HG03280 (cell line): ENCODE measurements around the gene PODN.
A peak's percentile ranks its signal among the peaks of the same experiment; 100 is the strongest.

Experiments used
- ATAC-seq: cut with Tn5 transposase; IDR thresholded peaks from one replicate; pipeline ENCODE4 v1.9.1; 2021; ENCODE audit warnings: mild to moderate bottlenecking, moderate library complexity; ENCODE audit not compliant: unreplicated experiment

Gene PODN

DNA sequence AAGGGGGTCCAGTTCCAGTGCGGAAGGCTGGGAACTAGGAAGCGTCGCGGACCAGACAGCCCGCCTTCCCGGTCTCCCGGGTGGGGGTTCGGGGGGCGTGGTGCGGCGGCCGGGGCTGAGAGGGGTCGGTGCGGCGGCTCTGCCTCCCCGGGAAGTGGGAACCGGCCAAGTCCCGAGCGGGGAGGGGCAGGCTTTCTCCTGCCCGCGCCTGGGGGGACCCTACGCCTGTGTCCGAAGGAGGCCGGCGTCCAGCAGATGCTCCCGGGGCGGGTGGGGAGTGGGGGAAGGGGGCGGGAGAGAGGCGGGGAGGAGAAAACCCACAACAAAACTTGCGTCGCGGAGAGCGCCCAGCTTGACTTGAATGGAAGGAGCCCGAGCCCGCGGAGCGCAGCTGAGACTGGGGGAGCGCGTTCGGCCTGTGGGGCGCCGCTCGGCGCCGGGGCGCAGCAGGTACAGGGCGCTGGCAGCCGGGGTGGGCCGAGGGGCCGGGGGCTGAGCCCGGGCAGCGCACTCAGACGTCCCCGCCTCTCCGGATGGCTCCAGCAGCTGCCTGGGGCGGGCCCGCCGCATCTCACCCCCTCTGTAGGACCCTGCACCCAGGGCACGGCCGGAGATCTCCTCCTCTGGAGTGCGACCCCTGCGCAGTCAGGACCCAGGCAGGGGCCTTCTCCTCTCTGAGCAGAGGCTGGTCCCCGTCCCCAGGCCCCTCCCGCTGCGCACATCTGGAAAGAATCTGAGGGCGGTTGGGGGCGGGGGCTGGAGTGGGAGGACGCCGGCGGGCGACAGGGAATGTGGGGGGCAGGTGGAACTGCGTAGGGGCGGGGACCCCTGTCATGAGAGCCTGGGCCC lies at the start of gene PODN:
TSS of gene PODN (plus strand) at position 355 of the 849 bp plus-strand sequence. CDS start 7,643 bp downstream, outside the sequence.
- no peak for ATAC-seq

- ATAC-seq: peak; percentile 79
These were observed 47.1 kb upstream of the PODN start for GRCh38 chr1:53014791-53015507.

GRCh38 chr1:53015508-53015860 lies 46.5 kb upstream of the PODN start:
- no peak for ATAC-seq

- ATAC-seq: no peak
These were observed 45.3 kb upstream of the PODN start for GRCh38 chr1:53016705-53017104.

- no peak for ATAC-seq
These were observed 41.4 kb upstream of the PODN start for GRCh38 chr1:53020588-53020987.

DNA sequence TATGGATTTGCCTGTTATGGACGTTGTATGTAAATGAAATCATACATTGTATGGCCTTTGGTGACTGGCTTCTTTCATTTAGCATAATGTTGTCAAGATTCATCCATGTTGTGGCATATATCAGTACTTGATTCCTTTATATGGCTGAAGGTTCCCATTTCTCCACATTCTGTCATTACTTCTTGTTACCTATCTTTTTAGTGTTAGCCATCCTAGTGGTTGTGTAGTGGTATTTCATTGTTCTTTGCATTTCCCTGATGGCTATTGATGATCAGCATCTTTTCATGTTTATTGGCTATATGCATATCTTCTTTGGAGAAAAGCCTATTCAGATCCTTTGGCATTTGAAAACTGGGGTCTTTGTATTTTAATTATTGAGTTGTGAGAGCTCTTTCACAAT lies 39.8 kb upstream of the PODN start:
- ATAC-seq: no peak

- no peak for ATAC-seq
These were observed 38.5 kb upstream of the PODN start for GRCh38 chr1:53023546-53023945.

- no peak for ATAC-seq
These were observed 37.9 kb upstream of the PODN start for GRCh38 chr1:53024117-53024516.

GRCh38 chr1:53025034-53025768 lies 36.8 kb upstream of the PODN start:
- ATAC-seq: no peak

DNA sequence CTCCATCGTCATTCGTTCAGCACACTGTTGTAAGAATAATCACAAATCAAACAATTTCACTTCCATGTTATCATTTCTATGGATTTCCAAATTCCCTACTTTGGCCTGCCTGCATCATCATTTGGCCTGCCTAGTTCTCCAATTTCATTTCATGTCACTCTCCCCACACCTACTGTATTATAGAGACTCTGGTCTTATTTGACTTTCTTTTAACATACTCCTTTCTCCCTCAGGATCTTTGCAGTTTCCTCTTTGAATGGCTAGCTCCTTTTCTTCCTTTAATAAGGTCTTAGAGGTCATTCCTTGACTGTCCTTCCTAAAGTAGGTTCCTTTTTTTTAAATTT lies 36.3 kb upstream of the PODN start:
- no peak for ATAC-seq

GRCh38 chr1:53026254-53026653 lies 35.8 kb upstream of the PODN start:
- ATAC-seq: no peak

GRCh38 chr1:53031732-53032131 lies 30.3 kb upstream of the PODN start:
- no peak for ATAC-seq

DNA sequence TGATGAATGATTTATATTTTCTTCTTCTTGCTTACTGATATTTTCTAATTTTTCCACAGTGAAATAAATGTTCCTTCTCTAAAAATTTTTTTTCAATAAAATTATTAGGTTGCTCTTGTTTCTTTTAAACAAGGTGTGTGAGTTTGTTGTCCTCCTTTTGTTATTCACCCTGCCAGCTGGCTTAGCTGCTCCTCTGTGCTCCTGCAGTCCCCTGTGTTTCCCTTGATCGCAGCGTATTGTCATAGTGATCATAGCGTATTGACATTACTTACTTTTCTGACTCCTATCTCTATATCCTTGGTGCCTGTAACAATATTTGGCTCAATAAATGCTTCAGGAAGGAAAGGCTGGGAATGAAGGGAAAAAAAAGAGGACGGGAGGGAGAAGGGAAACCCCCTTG lies 24.9 kb upstream of the PODN start:
- no peak for ATAC-seq

- no peak for ATAC-seq
These were observed 23.4 kb upstream of the PODN start for GRCh38 chr1:53038566-53038965.

- ATAC-seq: no peak
These were observed 18.7 kb upstream of the PODN start for GRCh38 chr1:53043271-53043670.

DNA sequence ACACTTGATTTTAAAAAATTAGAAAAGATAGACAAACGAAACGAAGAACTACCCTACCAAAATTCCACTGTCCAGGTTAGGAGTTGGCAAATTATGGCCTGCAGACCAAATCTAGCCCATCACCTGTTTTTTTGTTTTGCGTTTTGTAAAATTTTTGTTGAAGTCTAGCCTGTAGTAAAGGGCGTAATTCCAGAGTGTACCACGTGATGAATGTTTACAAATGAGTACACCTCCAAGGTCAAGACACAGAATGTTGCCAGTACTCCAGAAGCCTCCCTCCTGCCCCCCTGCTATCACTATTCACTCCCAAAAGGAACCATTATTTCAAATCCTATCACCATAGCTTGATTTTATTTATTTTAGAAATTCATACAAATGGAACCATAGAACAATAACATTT lies 17.1 kb upstream of the PODN start:
- no peak for ATAC-seq

GRCh38 chr1:53046930-53047329 lies 15.1 kb upstream of the PODN start:
- no peak for ATAC-seq

- no peak for ATAC-seq
These were observed 14.0 kb upstream of the PODN start for GRCh38 chr1:53047737-53048736.

DNA sequence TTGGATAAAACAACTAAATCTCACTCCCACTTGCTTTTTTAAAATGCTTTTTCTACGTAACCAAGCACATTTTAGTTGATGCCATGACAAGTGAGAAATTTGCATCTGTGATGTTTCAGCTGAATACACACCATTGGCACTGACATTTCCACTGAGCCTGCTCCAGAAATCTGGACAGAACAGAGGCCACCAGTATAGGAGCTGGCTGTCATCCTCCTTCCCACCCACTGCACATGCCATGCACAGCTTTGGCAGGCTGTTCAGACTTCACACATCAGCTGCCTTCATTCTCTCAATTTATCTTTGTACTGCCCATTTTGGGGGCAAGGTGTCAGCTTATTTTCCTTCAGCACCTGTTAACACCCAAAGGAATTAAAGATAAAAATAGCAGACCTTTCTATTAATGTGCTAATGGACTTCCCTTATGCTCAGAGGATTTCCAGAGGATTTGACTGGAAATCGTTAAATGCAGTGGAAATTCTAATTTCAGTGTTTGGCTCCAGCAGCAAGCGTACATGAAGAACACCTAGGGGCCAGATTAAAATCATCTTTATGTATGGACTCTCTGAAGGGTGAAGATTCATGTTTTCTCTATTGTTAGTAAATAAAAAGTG lies 12.9 kb upstream of the PODN start:
- no peak for ATAC-seq

- ATAC-seq: no peak
These were observed 12.4 kb upstream of the PODN start for GRCh38 chr1:53049574-53049967.
